Ascending aorta (tissue), 2 donors: ENCODE measurements around the gene TASL. TPM values are rescaled to one million over a fixed set of nuclear protein-coding genes. Genes with fewer than 3 reads are reported as not detected.

Experiments used
- DNase-seq, 2 donors: peaks; one replicate each; pipeline ENCODE4 v3.0.0-alpha.2; 2019; ENCODE audit warnings: low spot score in 2 of 2
- H3K27ac ChIP-seq, 2 donors: fragments of 200-600 bp; sonication (generic); one replicate each; pipeline ENCODE4 v1.5.1; 2016 to 2017; ENCODE audit warnings: mild to moderate bottlenecking in 1 of 2
- H3K27me3 ChIP-seq: fragments of 200-600 bp; sonication (generic); one replicate; pipeline ENCODE4 v1.5.1; 2017
- H3K36me3 ChIP-seq, 2 donors: fragments of 200-600 bp; sonication (generic); one replicate each; pipeline ENCODE4 v1.5.1; 2016
- H3K4me1 ChIP-seq, 2 donors: fragments of 200-600 bp; sonication (generic); one replicate each; pipeline ENCODE4 v1.5.1; 2016 to 2017; ENCODE audit warnings: mild to moderate bottlenecking in 1 of 2
- H3K4me3 ChIP-seq, 2 donors: fragments of 200-600 bp; sonication (generic); one replicate each; pipeline ENCODE4 v1.5.1; 2016 to 2017; ENCODE audit warnings: mild to moderate bottlenecking in 1 of 2
- H3K9me3 ChIP-seq, 2 donors: fragments of 200-600 bp; sonication (generic); one replicate each; pipeline ENCODE4 v1.5.1; 2016
- intact Hi-C: fragments of 100-400 bp; cut with DNase I; formaldehyde crosslinking; loops from one replicate; pipeline ENCODE4 v1.15.1; 2023
- total RNA-seq: library from RNA; depleted of rRNA; stranded (reverse); fragments of >200 nt; gene quantifications from one replicate; pipeline ENCODE4 v1.1.0, GENCODE V29; 2016
- TF ChIP-seq, protein P1 (sequence below), 3 experiments: fragments of 200-600 bp in 2 of 3; fragments of 450-650 bp in 1 of 3; sonication (generic) in 2 of 3; IDR thresholded peaks; one replicate each; pipeline ENCODE4 v1.5.1; 2016 to 2019; ENCODE audit warnings: antibody characterized with exemption in 3 of 3, mild to moderate bottlenecking in 1 of 3, moderate library complexity in 1 of 3

Gene TASL
- total RNA-seq, 1 donor from 2014 or later, result not detected

DNA sequence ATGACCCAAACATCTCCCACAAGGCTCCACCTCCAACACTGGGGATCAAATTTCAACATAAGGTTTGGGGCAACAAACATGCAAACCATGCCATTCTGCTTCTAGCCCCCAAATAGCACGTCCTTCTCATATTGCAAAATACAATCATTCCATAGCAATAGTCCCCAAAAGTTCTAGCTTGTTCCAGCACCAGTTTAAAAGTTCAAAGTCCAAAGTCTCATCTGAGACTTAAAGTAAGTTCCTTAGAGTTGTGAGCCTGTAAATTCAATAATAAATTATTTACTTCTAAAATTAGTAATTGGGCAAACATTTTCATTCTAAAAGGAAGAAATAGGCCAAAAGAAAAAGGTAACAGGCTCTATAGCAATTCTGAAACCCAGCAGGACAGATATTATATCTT, 8.9 kb upstream of the TASL start:
- Histone ChIP-seq H3K4me3 (no peak overlapping the region), H3K36me3 (no peaks in the 10 kb centered on the region), H3K27ac (no peak overlapping the region), H3K4me1 (no peaks in the 10 kb centered on the region), H3K27me3 (no peaks in the 10 kb centered on the region), H3K9me3 (no peaks in the 10 kb centered on the region)
- no peak for DNase-seq
- intact Hi-C loops, result no loop called here
- TF ChIP-seq, protein P1, sequence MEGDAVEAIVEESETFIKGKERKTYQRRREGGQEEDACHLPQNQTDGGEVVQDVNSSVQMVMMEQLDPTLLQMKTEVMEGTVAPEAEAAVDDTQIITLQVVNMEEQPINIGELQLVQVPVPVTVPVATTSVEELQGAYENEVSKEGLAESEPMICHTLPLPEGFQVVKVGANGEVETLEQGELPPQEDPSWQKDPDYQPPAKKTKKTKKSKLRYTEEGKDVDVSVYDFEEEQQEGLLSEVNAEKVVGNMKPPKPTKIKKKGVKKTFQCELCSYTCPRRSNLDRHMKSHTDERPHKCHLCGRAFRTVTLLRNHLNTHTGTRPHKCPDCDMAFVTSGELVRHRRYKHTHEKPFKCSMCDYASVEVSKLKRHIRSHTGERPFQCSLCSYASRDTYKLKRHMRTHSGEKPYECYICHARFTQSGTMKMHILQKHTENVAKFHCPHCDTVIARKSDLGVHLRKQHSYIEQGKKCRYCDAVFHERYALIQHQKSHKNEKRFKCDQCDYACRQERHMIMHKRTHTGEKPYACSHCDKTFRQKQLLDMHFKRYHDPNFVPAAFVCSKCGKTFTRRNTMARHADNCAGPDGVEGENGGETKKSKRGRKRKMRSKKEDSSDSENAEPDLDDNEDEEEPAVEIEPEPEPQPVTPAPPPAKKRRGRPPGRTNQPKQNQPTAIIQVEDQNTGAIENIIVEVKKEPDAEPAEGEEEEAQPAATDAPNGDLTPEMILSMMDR (IDR thresholded peaks at IDR 0.05), result no peak

DNA sequence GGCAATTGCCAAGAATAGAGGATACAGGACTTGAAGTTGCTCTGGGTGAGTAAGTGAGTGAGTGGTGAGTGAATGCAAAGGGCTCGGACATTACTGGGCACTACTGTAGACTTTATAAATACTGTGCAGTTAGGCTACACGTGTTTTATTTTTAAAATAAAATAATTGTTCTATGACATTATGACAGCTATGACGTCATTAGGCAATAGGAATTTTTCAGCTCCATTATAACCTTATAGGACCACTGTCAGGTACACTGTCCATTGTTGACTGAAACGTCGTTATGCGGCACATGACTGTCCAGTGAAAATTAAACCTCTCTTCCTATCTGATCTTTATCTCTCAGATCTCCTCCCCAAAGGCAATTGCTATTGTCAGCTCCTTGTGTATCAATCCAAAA, 5.1 kb upstream of the TASL start:
- intact Hi-C loops, result no loop called here
- H3K27me3 ChIP-seq, result no peaks in the 10 kb centered on the region
- no peaks in the 10 kb centered on the region for H3K4me1 ChIP-seq
- no peak overlapping the region for H3K4me3 ChIP-seq
- H3K36me3 ChIP-seq, result no peaks in the 10 kb centered on the region
- no peak for DNase-seq
- TF ChIP-seq, protein P1 (IDR thresholded peaks at IDR 0.05), result no peak
- H3K9me3 ChIP-seq, result no peaks in the 10 kb centered on the region
- H3K27ac ChIP-seq, result no peak overlapping the region

DNA sequence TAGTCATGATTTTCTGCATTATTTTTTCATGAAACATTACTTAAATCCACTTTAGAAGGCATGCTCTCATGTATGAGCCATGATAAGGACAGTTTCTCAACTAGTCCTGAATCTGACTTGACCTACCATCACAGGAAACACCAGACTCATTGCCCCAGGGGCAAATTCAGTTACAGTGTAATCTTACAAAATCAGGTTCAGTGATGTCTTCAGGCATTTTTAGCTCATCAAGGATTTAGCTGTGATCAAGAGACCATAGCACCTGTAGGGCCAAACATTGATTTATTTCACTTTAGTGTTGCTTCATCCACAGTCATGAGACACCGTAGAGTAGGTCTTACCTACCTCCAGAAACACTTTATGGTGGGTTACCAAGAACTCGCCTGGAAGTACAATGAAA, 3.1 kb upstream of the TASL start:
- intact Hi-C loops, result no loop called here
- H3K9me3 ChIP-seq, result no peaks in the 10 kb centered on the region
- no peaks in the 10 kb centered on the region for H3K36me3 ChIP-seq
- no peak overlapping the region for H3K4me3 ChIP-seq
- DNase-seq, result no peak
- H3K27ac ChIP-seq, result no peak overlapping the region
- no peaks in the 10 kb centered on the region for H3K27me3 ChIP-seq
- TF ChIP-seq, protein P1 (IDR thresholded peaks at IDR 0.05), result no peak
- no peaks in the 10 kb centered on the region for H3K4me1 ChIP-seq

DNA sequence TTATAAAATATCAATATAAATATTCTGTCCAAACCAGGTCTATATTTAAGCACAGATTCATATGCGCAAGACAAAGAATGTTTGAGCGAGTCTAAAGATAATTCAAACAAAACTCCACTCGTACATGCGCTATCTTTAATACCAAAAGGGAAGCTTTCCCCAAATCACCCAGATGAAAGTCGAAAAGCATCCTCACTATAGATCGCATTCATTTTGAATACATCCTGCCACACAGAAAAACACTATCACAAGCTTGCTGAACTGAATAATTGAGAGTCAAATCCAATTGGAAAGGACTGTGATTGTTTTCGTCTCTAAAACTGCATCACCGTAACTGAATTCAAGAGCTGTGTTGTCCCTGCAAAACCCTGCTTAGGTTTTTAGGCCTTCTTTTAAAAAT, 685 bp downstream of the TASL start:
- Histone ChIP-seq H3K27me3 (no peaks in the 10 kb centered on the region), H3K9me3 (no peaks in the 10 kb centered on the region), H3K4me1 (no peaks in the 10 kb centered on the region), H3K27ac (no peak overlapping the region), H3K36me3 (no peaks in the 10 kb centered on the region), H3K4me3 (peak overlapping the region in 1 of 2 donors; percentile 15)
- DNase-seq, result no peak
- TF ChIP-seq, protein P1 (IDR thresholded peaks at IDR 0.05), result no peak
- intact Hi-C loops, result no loop called here

DNA sequence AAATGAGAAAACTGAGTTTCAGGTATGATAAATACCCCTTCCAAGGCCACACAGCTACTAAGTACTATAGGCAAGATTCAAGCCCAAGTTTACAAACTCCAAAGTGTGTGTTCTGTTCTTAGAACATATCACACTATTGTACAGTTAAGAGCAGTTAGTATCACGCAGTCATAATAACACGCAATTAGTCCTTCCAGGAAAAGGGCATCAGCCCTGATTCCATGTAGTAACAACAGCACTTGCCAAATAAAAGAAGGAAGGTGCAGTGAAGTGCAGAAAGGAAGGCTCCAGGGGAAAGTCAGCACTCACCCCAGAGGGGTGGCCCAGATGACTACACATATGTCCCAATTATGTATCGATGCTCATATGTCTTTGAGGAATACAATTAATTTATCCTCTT, 4.4 kb downstream of the TASL start:
- no peak for DNase-seq
- intact Hi-C loops, result no loop called here
- no peaks in the 10 kb centered on the region for H3K27me3 ChIP-seq

More for the DNA sequence above, 4.4 kb downstream of the TASL start:
- Histone ChIP-seq H3K36me3 (no peaks in the 10 kb centered on the region), H3K4me1 (no peaks in the 10 kb centered on the region), H3K4me3 (no peak overlapping the region), H3K27ac (no peak overlapping the region), H3K9me3 (no peaks in the 10 kb centered on the region)
- TF ChIP-seq, protein P1 (IDR thresholded peaks at IDR 0.05), result no peak
